Measurements from ENCODE around the gene ETV1.

GRCh38 chr7:13880789-13881188 is 108.7 kb downstream of the ETV1 start:
- TF ChIP-seq, protein P1, sequence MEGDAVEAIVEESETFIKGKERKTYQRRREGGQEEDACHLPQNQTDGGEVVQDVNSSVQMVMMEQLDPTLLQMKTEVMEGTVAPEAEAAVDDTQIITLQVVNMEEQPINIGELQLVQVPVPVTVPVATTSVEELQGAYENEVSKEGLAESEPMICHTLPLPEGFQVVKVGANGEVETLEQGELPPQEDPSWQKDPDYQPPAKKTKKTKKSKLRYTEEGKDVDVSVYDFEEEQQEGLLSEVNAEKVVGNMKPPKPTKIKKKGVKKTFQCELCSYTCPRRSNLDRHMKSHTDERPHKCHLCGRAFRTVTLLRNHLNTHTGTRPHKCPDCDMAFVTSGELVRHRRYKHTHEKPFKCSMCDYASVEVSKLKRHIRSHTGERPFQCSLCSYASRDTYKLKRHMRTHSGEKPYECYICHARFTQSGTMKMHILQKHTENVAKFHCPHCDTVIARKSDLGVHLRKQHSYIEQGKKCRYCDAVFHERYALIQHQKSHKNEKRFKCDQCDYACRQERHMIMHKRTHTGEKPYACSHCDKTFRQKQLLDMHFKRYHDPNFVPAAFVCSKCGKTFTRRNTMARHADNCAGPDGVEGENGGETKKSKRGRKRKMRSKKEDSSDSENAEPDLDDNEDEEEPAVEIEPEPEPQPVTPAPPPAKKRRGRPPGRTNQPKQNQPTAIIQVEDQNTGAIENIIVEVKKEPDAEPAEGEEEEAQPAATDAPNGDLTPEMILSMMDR (IDR thresholded peaks at IDR 0.05), result no peak
- no peak for TF ChIP-seq POLR2A (IDR thresholded peaks at IDR 0.05)
